ENCODE data around the gene CADM1. TPM values are rescaled to one million over a fixed set of nuclear protein-coding genes. Genes with fewer than 3 reads are reported as not detected.
A peak's percentile ranks its signal among the peaks of the same experiment; 100 is the strongest.

CADM1 gene
- total and polyA plus RNA-seq, 8 donors = 0.58 to 29.7 (median 5.3) TPM

- TF ChIP-seq CTCF (IDR thresholded peaks at IDR 0.05) = no peak
- no peak for TF ChIP-seq EP300 (IDR thresholded peaks at IDR 0.05)
- no peak for TF ChIP-seq POLR2AphosphoS5 (IDR thresholded peaks at IDR 0.05)
- no peak for TF ChIP-seq POLR2A (IDR thresholded peaks at IDR 0.05)
- H3K36me3 ChIP-seq = no peaks in the 10 kb centered on the region
- 60 to 81% (median 78%) methylated on average over 6 of the region's 6 CpGs for whole genome bisulfite sequencing, 5 donors
- H3K9me3 ChIP-seq = no peaks in the 10 kb centered on the region
- no peak overlapping the region for H3K27ac ChIP-seq
- H3K27me3 ChIP-seq = peaks cover 0 to 12% (median 0%) of the 10 kb centered on the region in 3 donors
- intact Hi-C loops (cut with DNase I; ENCODE audit: low total_unique reads) = no loop called here
- DNase-seq = no peak
- no peaks in the 10 kb centered on the region for H3K4me1 ChIP-seq
- H3K4me3 ChIP-seq = no peak overlapping the region
Observed at GRCh38 chr11:115528225-115528624, 24.0 kb upstream of the CADM1 start.

GRCh38 chr11:115527534-115528125 lies 23.4 kb upstream of the CADM1 start:
- Histone ChIP-seq H3K4me3 (no peak overlapping the region), H3K9me3 (no peaks in the 10 kb centered on the region), H3K27me3 (peaks cover 0 to 12% (median 0%) of the 10 kb centered on the region in 3 donors), H3K4me1 (no peaks in the 10 kb centered on the region), H3K27ac (no peak overlapping the region), H3K36me3 (no peaks in the 10 kb centered on the region)
- intact Hi-C loops (cut with DNase I; ENCODE audit: low total_unique reads) = no loop called here
- WGBS, 5 donors = 89 to 98% (median 92%) methylated on average over 2 of the region's 2 CpGs
- no peak for TF ChIP-seq CTCF (IDR thresholded peaks at IDR 0.05)
- no peak for TF ChIP-seq POLR2A (IDR thresholded peaks at IDR 0.05)
- TF ChIP-seq POLR2AphosphoS5 (IDR thresholded peaks at IDR 0.05) = no peak
- TF ChIP-seq EP300 (IDR thresholded peaks at IDR 0.05) = no peak
- peak in 1 of 2 donors; percentile 84 for DNase-seq

- no peak overlapping the region for H3K4me3 ChIP-seq
- H3K27me3 ChIP-seq = peaks cover 0 to 7% (median 0%) of the 10 kb centered on the region in 3 donors
- intact Hi-C loops (cut with DNase I; ENCODE audit: low total_unique reads) = no loop called here
- peak in 1 of 2 donors; percentile 23 for DNase-seq
- TF ChIP-seq EP300 (IDR thresholded peaks at IDR 0.05) = no peak
- H3K36me3 ChIP-seq = no peaks in the 10 kb centered on the region
- no peaks in the 10 kb centered on the region for H3K9me3 ChIP-seq
- H3K4me1 ChIP-seq = no peaks in the 10 kb centered on the region
- WGBS, 5 donors = 83 to 93% (median 88%) methylated on average over 9 of the region's 9 CpGs
- H3K27ac ChIP-seq = no peak overlapping the region
Observed at GRCh38 chr11:115525531-115526006, 21.4 kb upstream of the CADM1 start.

GRCh38 chr11:115524572-115524971 lies 20.4 kb upstream of the CADM1 start:
- WGBS, 5 donors = 9 to 100% (median 58%) methylated on average over 1 of the region's 1 CpG
- intact Hi-C loops (cut with DNase I; ENCODE audit: low total_unique reads) = no loop called here

More at GRCh38 chr11:115524572-115524971, 20.4 kb upstream of the CADM1 start:
- no peaks in the 10 kb centered on the region for H3K4me1 ChIP-seq
- H3K36me3 ChIP-seq = no peaks in the 10 kb centered on the region
- H3K27ac ChIP-seq = no peak overlapping the region
- peaks cover 0 to 10% (median 0%) of the 10 kb centered on the region in 3 donors for H3K27me3 ChIP-seq
- no peak overlapping the region for H3K4me3 ChIP-seq
- no peak for DNase-seq
- no peaks in the 10 kb centered on the region for H3K9me3 ChIP-seq
- TF ChIP-seq EP300 (IDR thresholded peaks at IDR 0.05) (no peak), POLR2AphosphoS5 (IDR thresholded peaks at IDR 0.05) (no peak), POLR2A (IDR thresholded peaks at IDR 0.05) (no peak), CTCF (IDR thresholded peaks at IDR 0.05) (no peak)

All from stomach (tissue), 9 donors.